HepG2 (cell line): Measurements from ENCODE around the gene THBS4. TPM values are rescaled to one million over a fixed set of nuclear protein-coding genes. Genes with fewer than 3 reads are reported as not detected.

Source experiments
- ATAC-seq: fragments of 200-7000 bp; cut with Tn5 transposase; 3 replicates; pipeline ENCODE4 v1.9.1; 2020; ENCODE audit warnings: mild to moderate bottlenecking, moderate library complexity
- BruUV-seq: library from RNA; stranded (reverse); fragments of 400-500 nt; replicated peaks from 2 replicates; lab custom pipeline; 2021; lab: Mats Ljungman, UMichigan
- CTCF ChIA-PET: fragments of 300-600 bp; formaldehyde crosslinking; extraction: SDS; loops from one replicate; lab custom pipeline; 2021; ENCODE audit warnings: low total read pairs, inconsistent platforms, low intra/inter-chr PET ratio; lab: Yijun Ruan, JAX
- POLR2A ChIA-PET: fragments of 350-600 bp; sonication (Branson Sonifier 250); formaldehyde crosslinking; loops from one replicate; lab custom pipeline; 2020; ENCODE audit warnings: antibody characterized with exemption, inconsistent platforms; lab: Yijun Ruan, JAX
- DNase-seq: peaks from one replicate; pipeline ENCODE4 v3.0.0-alpha.2; 2015; ENCODE audit warnings: low spot score
- FAIRE-seq: peaks from 3 replicates; lab custom pipeline; 2011; peaks lifted over from hg19 to GRCh38; lab: Jason Lieb, UNC
- H2AFZ ChIP-seq: one replicate; pipeline ENCODE4 v1.6.1; 2011; ENCODE audit warnings: low read length, inconsistent platforms
- H3K27ac ChIP-seq: fragments of 300-600 bp; 3 replicates; pipeline ENCODE4 v1.8.0; 2011; ENCODE audit warnings: mixed run types, mild to moderate bottlenecking, mixed read lengths, low read length, inconsistent platforms; ENCODE audit not compliant: insufficient read depth; ENCODE audit errors: extremely low read length
- H3K27me3 ChIP-seq, 2 experiments: fragments of 200-600 bp in 1 of 2; 2 replicates in 1 of 2; 3 replicates in 1 of 2; pipeline versions ENCODE4 v1.6.0 to v1.8.0; 2011; ENCODE audit warnings: low read length in 2 of 2, mild to moderate bottlenecking in 2 of 2, moderate library complexity in 2 of 2, inconsistent platforms in 1 of 2; ENCODE audit not compliant: insufficient read depth in 2 of 2, control insufficient read depth in 1 of 2
- H3K36me3 ChIP-seq, 2 experiments: fragments of 200-600 bp in 1 of 2; replicated peaks in 1 of 2; 2 replicates in 1 of 2; 3 replicates in 1 of 2; pipeline versions ENCODE4 v1.5.1 to v1.8.0; 2011; ENCODE audit warnings: low read length in 2 of 2, inconsistent platforms in 1 of 2; ENCODE audit not compliant: insufficient read depth in 2 of 2, control insufficient read depth in 1 of 2
- H3K4me1 ChIP-seq: 2 replicates; pipeline ENCODE4 v1.5.1; 2012; ENCODE audit warnings: low read length, inconsistent platforms; ENCODE audit not compliant: insufficient read depth
- H3K4me2 ChIP-seq: 2 replicates; pipeline ENCODE4 v1.6.0; 2011; ENCODE audit warnings: low read depth, low read length, inconsistent platforms
- H3K4me3 ChIP-seq, 3 experiments: fragments of 200-600 bp in 1 of 3; sonication (generic), shearing (Covaris generic) in 1 of 3; replicated peaks in 1 of 3; 2 replicates each; pipeline ENCODE4 v1.5.1; 2011 to 2016; ENCODE audit warnings: low read length in 3 of 3, inconsistent platforms in 2 of 3, low read depth in 2 of 3, mild to moderate bottlenecking in 2 of 3, control low read depth in 1 of 3, mixed read lengths in 1 of 3; ENCODE audit not compliant: insufficient read depth in 1 of 3
- H3K79me2 ChIP-seq: one replicate; pipeline ENCODE4 v1.6.1; 2011; ENCODE audit warnings: low read length, inconsistent platforms; ENCODE audit not compliant: insufficient read depth
- H3K9ac ChIP-seq: 2 replicates; pipeline ENCODE4 v1.6.0; 2011; ENCODE audit warnings: mild to moderate bottlenecking, low read depth, low read length, inconsistent platforms; ENCODE audit not compliant: insufficient read depth
- H3K9me3 ChIP-seq: 2 replicates; pipeline ENCODE4 v1.5.1; 2012; ENCODE audit warnings: mild to moderate bottlenecking, low read length
- H4K20me1 ChIP-seq: 2 replicates; pipeline ENCODE4 v1.6.0; 2011; ENCODE audit warnings: inconsistent platforms, mild to moderate bottlenecking, low read length, moderate library complexity; ENCODE audit not compliant: insufficient read depth
- ARHGAP35 ChIP-seq: sonication (generic); formaldehyde crosslinking; IDR thresholded peaks from 2 replicates; pipeline ENCODE4 v1.9.0; 2022; ENCODE audit warnings: mild to moderate bottlenecking, inconsistent platforms, moderate library complexity, missing genetic modification reagents, borderline replicate concordance
- GABPB1 ChIP-seq: IDR thresholded peaks from 2 replicates; pipeline ENCODE4 v1.6.1; 2016; ENCODE audit warnings: mild to moderate bottlenecking, missing genetic modification reagents, moderate library complexity, missing compliant biosample characterization
- KDM2A ChIP-seq: sonication (generic); formaldehyde crosslinking; IDR thresholded peaks from 2 replicates; pipeline ENCODE4 v1.4.0; 2020; ENCODE audit warnings: low read depth, missing genetic modification reagents, borderline replicate concordance
- KLF12 ChIP-seq: sonication (generic); formaldehyde crosslinking; IDR thresholded peaks from 2 replicates; pipeline ENCODE4 v1.4.0; 2020; ENCODE audit warnings: missing genetic modification reagents, borderline replicate concordance
- RAD21 ChIP-seq: fragments of 450-650 bp; formaldehyde crosslinking; IDR thresholded peaks from 2 replicates; pipeline ENCODE4 v1.5.0; 2020; ENCODE audit warnings: mild to moderate bottlenecking
- SIN3A ChIP-seq: IDR thresholded peaks from 2 replicates; pipeline ENCODE4 v1.6.1; 2011; ENCODE audit warnings: low read depth, mild to moderate bottlenecking, control low read depth, low read length, borderline replicate concordance
- STAG1 ChIP-seq: sonication (generic); formaldehyde crosslinking; IDR thresholded peaks from 2 replicates; pipeline ENCODE4 v1.4.0; 2020; ENCODE audit warnings: missing genetic modification reagents
- YY1 ChIP-seq: IDR thresholded peaks from 2 replicates; pipeline ENCODE4 v1.6.1; 2011; ENCODE audit warnings: low read length, low read depth, moderate library complexity, mild to moderate bottlenecking; ENCODE audit not compliant: insufficient read depth, insufficient replicate concordance
- ZNF230 ChIP-seq: sonication (generic); formaldehyde crosslinking; IDR thresholded peaks from 2 replicates; pipeline ENCODE4 v1.4.0; 2020; ENCODE audit warnings: mild to moderate bottlenecking, missing genetic modification reagents
- ZNF263 ChIP-seq: sonication (generic); formaldehyde crosslinking; IDR thresholded peaks from 2 replicates; pipeline ENCODE4 v1.4.0; 2020; ENCODE audit warnings: missing genetic modification reagents
- ZNF782 ChIP-seq: sonication (generic); formaldehyde crosslinking; IDR thresholded peaks from 2 replicates; pipeline ENCODE4 v1.4.0; 2020; ENCODE audit warnings: missing genetic modification reagents, mild to moderate bottlenecking, borderline replicate concordance
- WGBS: methylation state at CpG from one replicate; pipeline ENCODE4 v1.1.6; 2017; ENCODE audit warnings: low lambda C conversion rate; 5-methylcytosine and 5-hydroxymethylcytosine counted together
- in situ Hi-C: cut with HindIII; loops from 2 replicates; pipeline ENCODE4 v1.10.0; 2017; ENCODE audit warnings: low pct_unique_long_range_greater_than_20kb; ENCODE audit not compliant: extremely low pct_ligation_motif_present
- intact Hi-C: fragments of 100-400 bp; cut with micrococcal nuclease; formaldehyde crosslinking; loops from one replicate; pipeline ENCODE4 v1.10.0; 2022; ENCODE audit not compliant: unreplicated experiment
- polyA plus RNA-seq, 8 experiments: library from polyadenylated mRNA; depleted of rRNA in 3 of 8; stranded (reverse) in 7 of 8; unstranded in 1 of 8; fragments of >200 nt; fragmentation: Illumina TruSeq in 4 of 8; extraction: Trizol in 4 of 8; gene quantifications; 2 replicates each; pipeline versions ENCODE4 v1.2.1 to v1.2.3, GENCODE V29; 2011 to 2016; ENCODE audit warnings: low read depth in 4 of 8, missing spikeins in 1 of 8, mixed read lengths in 1 of 8; ENCODE audit not compliant: insufficient read depth in 1 of 8
- total RNA-seq, 5 experiments: library from RNA; depleted of rRNA; stranded (reverse); fragments of >200 nt; fragmentation: Illumina TruSeq; extraction: Trizol; gene quantifications; 2 replicates each; pipeline ENCODE4 v1.2.3, GENCODE V29; 2016; ENCODE audit warnings: low read depth in 1 of 5
- TF ChIP-seq, protein P1 (sequence below): sonication (generic); formaldehyde crosslinking; IDR thresholded peaks from 2 replicates; pipeline ENCODE4 v1.5.0; 2020; ENCODE audit warnings: mild to moderate bottlenecking, missing genetic modification reagents, moderate library complexity
- TF ChIP-seq, protein P2 (sequence below): sonication (generic); formaldehyde crosslinking; IDR thresholded peaks from 2 replicates; pipeline ENCODE4 v1.4.0; 2020; ENCODE audit warnings: missing genetic modification reagents

The THBS4 gene
- total and polyA plus RNA-seq, 2 of the 13 experiments (the other 11 are each of a cell fraction or from before 2014, with no cell fraction given): 0.60 to 1.2 TPM

DNA sequence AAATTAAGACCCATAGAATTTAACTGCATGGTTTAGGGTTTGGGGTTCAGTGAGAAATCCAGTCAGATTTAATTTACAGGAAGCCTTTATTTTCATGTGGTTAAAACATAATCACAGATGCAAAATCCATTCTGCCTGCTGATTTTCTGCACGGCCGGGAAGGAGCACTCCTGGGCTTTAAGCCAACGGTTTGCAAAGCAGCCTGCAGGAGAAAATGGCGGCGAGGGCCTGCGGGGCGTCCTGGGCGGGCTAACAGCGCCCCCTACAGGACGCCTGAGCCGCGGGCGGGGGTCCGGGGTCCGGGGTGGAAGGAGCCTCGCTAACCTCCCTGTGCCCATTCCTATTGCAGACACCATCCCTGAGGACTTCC, 47.6 kb downstream of the THBS4 start:
- H3K9me3 ChIP-seq: no peaks in the 10 kb centered on the region
- no peaks in the 10 kb centered on the region for H3K36me3 ChIP-seq
- intact Hi-C loops: loop anchor here (1.0 to 10.0 kb wide), 2 partner anchors 118 to 157 kb away; no protein-coding TSS in a partner anchor
- H3K79me2 ChIP-seq: no peaks in the 10 kb centered on the region
- no peak overlapping the region for H2AFZ ChIP-seq
- no peaks in the 10 kb centered on the region; a peak in 1 of 5 replicates for H3K27me3 ChIP-seq
- in situ Hi-C loops: loop anchor here (5.0 kb wide), 1 partner anchor 205 kb away; no protein-coding TSS in a partner anchor
- no peaks in the 10 kb centered on the region for H4K20me1 ChIP-seq
- H3K9ac ChIP-seq: no peak overlapping the region
- FAIRE-seq (no peak), DNase-seq (no peak), ATAC-seq (peak; percentile 85)
- BruUV-seq: no TSS peak
- peak overlapping the region; percentile 29; the same call in 1 of the 2 replicates for H3K4me2 ChIP-seq
- H3K4me3 ChIP-seq: no peak overlapping the region
- ChIA-PET POLR2A (no interaction called here), CTCF (interaction anchor here (1.6 to 1.7 kb wide), 3 partner anchors 158 to 225 kb away, joined by 8 to 11 read pairs (median 10); no protein-coding TSS in a partner anchor)
- H3K4me1 ChIP-seq: peaks cover 23% of the 10 kb centered on the region
- TF ChIP-seq SIN3A: no peak
- TF ChIP-seq ZNF782 (CRISPR knock-in tag): no peak
- TF ChIP-seq, protein P1, sequence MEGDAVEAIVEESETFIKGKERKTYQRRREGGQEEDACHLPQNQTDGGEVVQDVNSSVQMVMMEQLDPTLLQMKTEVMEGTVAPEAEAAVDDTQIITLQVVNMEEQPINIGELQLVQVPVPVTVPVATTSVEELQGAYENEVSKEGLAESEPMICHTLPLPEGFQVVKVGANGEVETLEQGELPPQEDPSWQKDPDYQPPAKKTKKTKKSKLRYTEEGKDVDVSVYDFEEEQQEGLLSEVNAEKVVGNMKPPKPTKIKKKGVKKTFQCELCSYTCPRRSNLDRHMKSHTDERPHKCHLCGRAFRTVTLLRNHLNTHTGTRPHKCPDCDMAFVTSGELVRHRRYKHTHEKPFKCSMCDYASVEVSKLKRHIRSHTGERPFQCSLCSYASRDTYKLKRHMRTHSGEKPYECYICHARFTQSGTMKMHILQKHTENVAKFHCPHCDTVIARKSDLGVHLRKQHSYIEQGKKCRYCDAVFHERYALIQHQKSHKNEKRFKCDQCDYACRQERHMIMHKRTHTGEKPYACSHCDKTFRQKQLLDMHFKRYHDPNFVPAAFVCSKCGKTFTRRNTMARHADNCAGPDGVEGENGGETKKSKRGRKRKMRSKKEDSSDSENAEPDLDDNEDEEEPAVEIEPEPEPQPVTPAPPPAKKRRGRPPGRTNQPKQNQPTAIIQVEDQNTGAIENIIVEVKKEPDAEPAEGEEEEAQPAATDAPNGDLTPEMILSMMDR: peak; percentile 65
- no peak for TF ChIP-seq ZNF230 (CRISPR knock-in tag)
- 0 out of 2 replicates have a peak, but pooled peaks have one; percentile 20 for TF ChIP-seq KDM2A (CRISPR knock-in tag)
- TF ChIP-seq RAD21: peak; percentile 59
- peak; percentile 92 for TF ChIP-seq YY1
- TF ChIP-seq ZNF263 (CRISPR knock-in tag): peak; percentile 62
- TF ChIP-seq, protein P2, sequence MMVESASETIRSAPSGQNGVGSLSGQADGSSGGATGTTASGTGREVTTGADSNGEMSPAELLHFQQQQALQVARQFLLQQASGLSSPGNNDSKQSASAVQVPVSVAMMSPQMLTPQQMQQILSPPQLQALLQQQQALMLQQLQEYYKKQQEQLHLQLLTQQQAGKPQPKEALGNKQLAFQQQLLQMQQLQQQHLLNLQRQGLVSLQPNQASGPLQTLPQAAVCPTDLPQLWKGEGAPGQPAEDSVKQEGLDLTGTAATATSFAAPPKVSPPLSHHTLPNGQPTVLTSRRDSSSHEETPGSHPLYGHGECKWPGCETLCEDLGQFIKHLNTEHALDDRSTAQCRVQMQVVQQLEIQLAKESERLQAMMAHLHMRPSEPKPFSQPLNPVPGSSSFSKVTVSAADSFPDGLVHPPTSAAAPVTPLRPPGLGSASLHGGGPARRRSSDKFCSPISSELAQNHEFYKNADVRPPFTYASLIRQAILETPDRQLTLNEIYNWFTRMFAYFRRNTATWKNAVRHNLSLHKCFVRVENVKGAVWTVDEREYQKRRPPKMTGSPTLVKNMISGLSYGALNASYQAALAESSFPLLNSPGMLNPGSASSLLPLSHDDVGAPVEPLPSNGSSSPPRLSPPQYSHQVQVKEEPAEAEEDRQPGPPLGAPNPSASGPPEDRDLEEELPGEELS (CRISPR knock-in tag): no peak
- TF ChIP-seq KLF12: no peak
- peak; percentile 57 for TF ChIP-seq STAG1 (CRISPR knock-in tag)
- TF ChIP-seq ARHGAP35 (CRISPR knock-in tag): no peak
- TF ChIP-seq GABPB1 (CRISPR knock-in tag): peak; percentile 14; the same call in 1 of the 2 replicates
- 32% methylated on average over 3 of the region's 16 CpGs for WGBS
- no peak overlapping the region for H3K27ac ChIP-seq
